Heart left ventricle (tissue), 16 donors: ENCODE measurements around the gene GPBP1L1. TPM values are rescaled to one million over a fixed set of nuclear protein-coding genes. Genes with fewer than 3 reads are reported as not detected.
A peak's percentile ranks its signal among the peaks of the same experiment; 100 is the strongest.
"Not testable (repeated sequence)": the region's sequence is repeated elsewhere in the genome, so short reads cannot be mapped to it uniquely, and the experiment has no call there.

Source experiments
- ATAC-seq, 4 donors: fragments of 200-7000 bp; cut with Tn5 transposase; one replicate each; pipeline ENCODE4 v1.9.1; 2020 to 2022; ENCODE audit warnings: moderate library complexity in 4 of 4, mild to moderate bottlenecking in 3 of 4, moderate number of reproducible peaks in 1 of 4
- DNase-seq, 5 donors: peaks; one replicate each; pipeline ENCODE4 v3.0.0-alpha.2; 2020
- H3K27ac ChIP-seq, 12 donors: fragments of 200-600 bp; sonication (generic) in 4 of 12; one replicate each; pipeline versions ENCODE4 v1.5.0 to v1.8.0; 2016 to 2022; ENCODE audit warnings: mild to moderate bottlenecking in 2 of 12
- H3K27me3 ChIP-seq, 9 donors: fragments of 200-600 bp; sonication (generic) in 2 of 9; one replicate each; pipeline versions ENCODE4 v1.5.1 to v1.8.0; 2016 to 2022; ENCODE audit warnings: mild to moderate bottlenecking in 3 of 9
- H3K36me3 ChIP-seq, 9 donors: fragments of 200-600 bp; sonication (generic) in 2 of 9; one replicate each; pipeline versions ENCODE4 v1.5.0 to v1.8.0; 2018 to 2022; ENCODE audit warnings: mild to moderate bottlenecking in 2 of 9
- H3K4me1 ChIP-seq, 12 donors: fragments of 200-600 bp; sonication (generic) in 4 of 12; one replicate each; pipeline versions ENCODE4 v1.5.0 to v1.8.0; 2016 to 2022; ENCODE audit warnings: mild to moderate bottlenecking in 3 of 12
- H3K4me3 ChIP-seq, 12 donors: fragments of 200-600 bp; sonication (generic) in 4 of 12; one replicate each; pipeline versions ENCODE4 v1.5.0 to v1.8.0; 2017 to 2022; ENCODE audit warnings: mild to moderate bottlenecking in 9 of 12, moderate library complexity in 4 of 12
- H3K9me3 ChIP-seq, 12 donors: fragments of 200-600 bp; sonication (generic) in 4 of 12; one replicate each; pipeline versions ENCODE4 v1.5.0 to v1.8.0; 2016 to 2022; ENCODE audit warnings: mild to moderate bottlenecking in 1 of 12
- POLR2A ChIP-seq, 2 donors: fragments of 450-650 bp; IDR thresholded peaks; one replicate each; pipeline ENCODE4 v1.6.1; 2017; ENCODE audit warnings: antibody characterized with exemption in 2 of 2, mild to moderate bottlenecking in 2 of 2, moderate library complexity in 2 of 2
- WGBS, 4 donors: extraction: QIAGEN DNeasy Blood & Tissue Kit in 2 of 4; methylation state at CpG; one replicate each; pipeline versions ENCODE4 v1.1.5 to v1.1.7; 2013 to 2018; 5-methylcytosine and 5-hydroxymethylcytosine counted together
- intact Hi-C, 10 donors: fragments of 100-400 bp; cut with DNase I; formaldehyde crosslinking; loops; one replicate each; pipeline versions ENCODE4 v1.11.1 to v1.14.2; 2022
- polyA plus RNA-seq, 2 donors: library from polyadenylated mRNA; stranded (reverse); fragments of 200-250 nt; gene quantifications; one replicate each; pipeline ENCODE4 v1.2.3, GENCODE V29; 2013
- total RNA-seq, 9 donors: library from RNA; depleted of rRNA in 2 of 9; stranded (reverse); fragments of >200 nt in 2 of 9; fragmentation: NEBNext Ultra II Directional in 3 of 9; extraction: Animal tissue kit (Norgen Biotek cat#: 25700) in 3 of 9; gene quantifications; one replicate each; pipeline versions ENCODE4 v1.1.0 to v1.2.4, GENCODE V29; 2016 to 2023
- TF ChIP-seq, protein P1 (sequence below), 12 donors: fragments of 200-600 bp; sonication (generic) in 4 of 12; IDR thresholded peaks; one replicate each; pipeline versions ENCODE4 v1.5.0 to v1.8.0; 2018 to 2022; ENCODE audit warnings: antibody characterized with exemption in 12 of 12, mild to moderate bottlenecking in 5 of 12
- donor health status: ischemic (EF 13 %, LVEDD 7.1; RV severe dilation, severe dysfunction).
- donor health status: healthy with polysubstance abuse.
- donor health status: DM: no; HTN: yes; CAD: no.
- donor health status: DM: no; HTN: no; CAD: no.
- donor health status: ischemic (EF 25% LVEDD 6.9; RV normal size, moderate dysfunction).
- donor health status: ischemic (EF 25% LVEDD 5.7; RV mildly dilated, moderate dysfunction).
- donor health status: healthy.
- donor health status: DM: yes; HTN: yes; CAD: no.
- donor health status: ischemic (EF 35%, LVEDD 5.7; RV mildly dilated, moderate dysfunction).
- donor health status: nonischemic (EF 11% LVEDD 7.7; RV severe dilation, severe dysfunction).
- donor health status: DM: yes; HTN: yes; CAD: no.
- donor health status: PGD.
- donor health status: ischemic (EF 29% LVEDD 5.4; RV normal size, mild dysfunction).
- donor health status: nonischemic (EF 23%, LVEDD 6.1; RV moderate dilation, normal function).

The GPBP1L1 gene
- total and polyA plus RNA-seq, 11 donors, result 26.6 to 94.2 (median 76.0) TPM

DNA sequence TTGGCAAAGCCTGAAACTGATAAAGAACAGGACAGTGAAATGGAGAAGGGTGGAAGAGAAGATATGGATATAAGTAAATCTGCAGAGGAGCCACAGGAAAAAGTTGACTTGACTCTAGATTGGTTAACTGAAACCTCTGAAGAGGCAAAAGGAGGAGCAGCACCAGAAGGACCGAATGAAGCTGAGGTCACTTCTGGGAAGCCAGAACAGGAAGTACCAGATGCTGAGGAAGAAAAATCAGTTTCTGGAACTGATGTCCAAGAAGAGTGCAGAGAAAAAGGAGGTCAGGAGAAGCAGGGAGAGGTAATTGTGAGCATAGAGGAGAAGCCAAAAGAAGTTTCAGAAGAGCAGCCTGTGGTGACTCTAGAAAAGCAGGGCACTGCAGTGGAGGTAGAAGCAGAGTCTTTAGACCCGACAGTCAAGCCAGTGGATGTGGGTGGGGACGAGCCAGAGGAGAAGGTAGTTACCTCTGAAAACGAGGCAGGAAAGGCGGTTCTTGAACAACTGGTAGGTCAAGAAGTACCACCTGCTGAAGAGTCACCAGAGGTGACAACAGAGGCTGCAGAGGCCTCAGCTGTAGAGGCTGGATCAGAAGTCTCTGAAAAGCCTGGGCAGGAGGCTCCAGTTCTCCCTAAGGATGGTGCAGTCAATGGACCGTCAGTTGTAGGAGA lies 78.8 kb downstream of the GPBP1L1 start:
- Histone ChIP-seq H3K4me3 (peak overlapping the region in 1 of 12 donors; percentile 33), H3K36me3 (peaks cover 0 to 82% (median 68%) of the 10 kb centered on the region in 9 donors), H3K9me3 (no peaks in the 10 kb centered on the region), H3K27ac (peak overlapping the region in 2 of 12 donors; percentile 19 to 83), H3K27me3 (no peaks in the 10 kb centered on the region), H3K4me1 (peaks cover 0 to 33% (median 0%) of the 10 kb centered on the region in 12 donors)
- ATAC-seq (peak in 3 of 4 donors; percentile 45 to 61 (median 50)), DNase-seq (no peak)
- TF ChIP-seq, protein P1, sequence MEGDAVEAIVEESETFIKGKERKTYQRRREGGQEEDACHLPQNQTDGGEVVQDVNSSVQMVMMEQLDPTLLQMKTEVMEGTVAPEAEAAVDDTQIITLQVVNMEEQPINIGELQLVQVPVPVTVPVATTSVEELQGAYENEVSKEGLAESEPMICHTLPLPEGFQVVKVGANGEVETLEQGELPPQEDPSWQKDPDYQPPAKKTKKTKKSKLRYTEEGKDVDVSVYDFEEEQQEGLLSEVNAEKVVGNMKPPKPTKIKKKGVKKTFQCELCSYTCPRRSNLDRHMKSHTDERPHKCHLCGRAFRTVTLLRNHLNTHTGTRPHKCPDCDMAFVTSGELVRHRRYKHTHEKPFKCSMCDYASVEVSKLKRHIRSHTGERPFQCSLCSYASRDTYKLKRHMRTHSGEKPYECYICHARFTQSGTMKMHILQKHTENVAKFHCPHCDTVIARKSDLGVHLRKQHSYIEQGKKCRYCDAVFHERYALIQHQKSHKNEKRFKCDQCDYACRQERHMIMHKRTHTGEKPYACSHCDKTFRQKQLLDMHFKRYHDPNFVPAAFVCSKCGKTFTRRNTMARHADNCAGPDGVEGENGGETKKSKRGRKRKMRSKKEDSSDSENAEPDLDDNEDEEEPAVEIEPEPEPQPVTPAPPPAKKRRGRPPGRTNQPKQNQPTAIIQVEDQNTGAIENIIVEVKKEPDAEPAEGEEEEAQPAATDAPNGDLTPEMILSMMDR (IDR thresholded peaks at IDR 0.05), result no peak
- no peak for TF ChIP-seq POLR2A (IDR thresholded peaks at IDR 0.05)
- intact Hi-C loops, result no loop called here
- WGBS, 4 donors, result 64 to 77% (median 70%) methylated on average over 6 of the region's 6 CpGs

DNA sequence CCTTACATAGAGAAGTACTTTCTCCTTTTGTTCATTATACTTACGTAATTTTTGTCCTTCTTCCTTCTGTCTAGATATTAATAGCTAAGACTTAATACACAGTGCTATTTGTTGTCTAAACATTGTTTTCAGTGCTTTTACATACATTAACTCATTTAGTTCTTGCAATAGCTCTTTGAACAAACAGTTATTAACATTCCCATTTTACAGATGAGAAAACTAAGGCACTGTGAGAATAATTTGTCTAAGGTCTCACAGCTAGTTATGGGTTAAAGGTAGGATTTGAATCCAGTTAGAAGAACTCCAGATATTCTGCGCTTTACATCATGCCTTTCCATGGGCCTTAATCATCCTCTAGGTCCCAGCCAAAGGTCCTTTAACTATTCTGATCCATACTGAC lies 82.1 kb downstream of the GPBP1L1 start:
- Histone ChIP-seq H3K4me3 (no peak overlapping the region), H3K27ac (no peak overlapping the region), H3K9me3 (no peaks in the 10 kb centered on the region), H3K4me1 (peaks cover 0 to 30% (median 0%) of the 10 kb centered on the region in 12 donors), H3K36me3 (peaks cover 0 to 66% (median 45%) of the 10 kb centered on the region in 9 donors), H3K27me3 (no peaks in the 10 kb centered on the region)
- no peak for DNase-seq
- ATAC-seq, result no peak
- TF ChIP-seq, protein P1 (IDR thresholded peaks at IDR 0.05), result no peak
- intact Hi-C loops, result no loop called here
- WGBS, 4 donors, result 95 to 96% (median 96%) methylated on average over 2 of the region's 2 CpGs

- H3K4me3 ChIP-seq, H3K4me1 ChIP-seq, H3K9me3 ChIP-seq, DNase-seq, intact Hi-C loops, H3K27me3 ChIP-seq, H3K27ac ChIP-seq, ATAC-seq: not testable (repeated sequence)
- WGBS, 4 donors, result 95 to 98% (median 96%) methylated on average over 8 of the region's 8 CpGs
- H3K36me3 ChIP-seq, result peaks cover 0 to 55% (median 32%) of the 10 kb centered on the region in 9 donors
Measured at GRCh38 chr1:45596765-45597164, 89.6 kb downstream of the GPBP1L1 start.

- Histone ChIP-seq H3K4me1 (peaks cover 0 to 8% (median 0%) of the 10 kb centered on the region in 12 donors), H3K36me3 (peaks cover 0 to 58% (median 37%) of the 10 kb centered on the region in 9 donors), H3K9me3 (no peaks in the 10 kb centered on the region), H3K27me3 (no peaks in the 10 kb centered on the region), H3K4me3 (no peak overlapping the region), H3K27ac (no peak overlapping the region)
- ATAC-seq (no peak), DNase-seq (no peak)
- intact Hi-C loops, result no loop called here
- 86 to 96% (median 93%) methylated on average over 4 of the region's 4 CpGs for WGBS, 4 donors
- TF ChIP-seq, protein P1 (IDR thresholded peaks at IDR 0.05), result no peak
- TF ChIP-seq POLR2A (IDR thresholded peaks at IDR 0.05), result no peak
Measured at GRCh38 chr1:45594412-45594811, 91.9 kb downstream of the GPBP1L1 start.
